Uterus (tissue), 4 donors: ENCODE data around the gene CEACAM4. TPM values are rescaled to one million over a fixed set of nuclear protein-coding genes. Genes with fewer than 3 reads are reported as not detected.
"Not testable (repeated sequence)": the region's sequence is repeated elsewhere in the genome, so short reads cannot be mapped to it uniquely, and the experiment has no call there.

ENCODE experiments used
- DNase-seq, 2 donors: peaks; one replicate each; pipeline ENCODE4 v3.0.0-alpha.2; 2019 to 2020
- H3K27ac ChIP-seq, 2 donors: fragments of 200-600 bp; sonication (generic); 1 replicate in 1 of 2; 2 replicates in 1 of 2; pipeline ENCODE4 v1.5.1; 2016 to 2018
- H3K27me3 ChIP-seq, 2 donors: fragments of 200-600 bp; sonication (generic); one replicate each; pipeline ENCODE4 v1.5.1; 2018 to 2019; ENCODE audit warnings: control low read depth in 1 of 2
- H3K36me3 ChIP-seq, 2 donors: fragments of 200-600 bp; sonication (generic); one replicate each; pipeline ENCODE4 v1.5.1; 2019; ENCODE audit warnings: control low read depth in 1 of 2
- H3K4me1 ChIP-seq, 2 donors: fragments of 200-600 bp; sonication (generic); one replicate each; pipeline ENCODE4 v1.5.1; 2018 to 2019; ENCODE audit warnings: control low read depth in 1 of 2
- H3K4me3 ChIP-seq, 2 donors: fragments of 200-600 bp; sonication (generic); 1 replicate in 1 of 2; 2 replicates in 1 of 2; pipeline ENCODE4 v1.5.1; 2018 to 2019; ENCODE audit warnings: mild to moderate bottlenecking in 1 of 2
- H3K9me3 ChIP-seq, 2 donors: fragments of 200-600 bp; sonication (generic); one replicate each; pipeline ENCODE4 v1.5.1; 2019; ENCODE audit warnings: control low read depth in 1 of 2
- POLR2A ChIP-seq, 2 donors: fragments of 450-650 bp; IDR thresholded peaks; one replicate each; pipeline ENCODE4 v1.6.1; 2016; ENCODE audit warnings: antibody characterized with exemption in 2 of 2, mild to moderate bottlenecking in 1 of 2, moderate library complexity in 1 of 2
- intact Hi-C: fragments of 100-400 bp; cut with DNase I; formaldehyde crosslinking; loops from one replicate; pipeline ENCODE4 v1.15.1; 2023; ENCODE audit warnings: low total_unique reads
- total RNA-seq, 4 donors: library from RNA; depleted of rRNA in 3 of 4; stranded (reverse); fragments of >200 nt in 3 of 4; gene quantifications; one replicate each; pipeline versions ENCODE4 v1.1.0 to v1.2.4, GENCODE V29; 2014 to 2023
- TF ChIP-seq, protein P1 (sequence below), 4 experiments: fragments of 200-600 bp in 2 of 4; fragments of 450-650 bp in 2 of 4; sonication (generic) in 2 of 4; IDR thresholded peaks; one replicate each; pipeline ENCODE4 v1.5.1; 2016 to 2019; ENCODE audit warnings: antibody characterized with exemption in 4 of 4, mild to moderate bottlenecking in 2 of 4, moderate library complexity in 1 of 4
- donor health status: DM: yes; HTN: yes; CAD: no.

Gene CEACAM4
- total RNA-seq, 4 donors from 2014 or later: 0.26 to 0.61 TPM; not detected in 2

- intact Hi-C loops: no loop called here
- Histone ChIP-seq H3K4me3 (no peak overlapping the region), H3K27ac (no peak overlapping the region), H3K36me3 (no peaks in the 10 kb centered on the region), H3K9me3 (no peaks in the 10 kb centered on the region), H3K27me3 (no peaks in the 10 kb centered on the region), H3K4me1 (no peaks in the 10 kb centered on the region)
- no peak for DNase-seq
- TF ChIP-seq, protein P1, sequence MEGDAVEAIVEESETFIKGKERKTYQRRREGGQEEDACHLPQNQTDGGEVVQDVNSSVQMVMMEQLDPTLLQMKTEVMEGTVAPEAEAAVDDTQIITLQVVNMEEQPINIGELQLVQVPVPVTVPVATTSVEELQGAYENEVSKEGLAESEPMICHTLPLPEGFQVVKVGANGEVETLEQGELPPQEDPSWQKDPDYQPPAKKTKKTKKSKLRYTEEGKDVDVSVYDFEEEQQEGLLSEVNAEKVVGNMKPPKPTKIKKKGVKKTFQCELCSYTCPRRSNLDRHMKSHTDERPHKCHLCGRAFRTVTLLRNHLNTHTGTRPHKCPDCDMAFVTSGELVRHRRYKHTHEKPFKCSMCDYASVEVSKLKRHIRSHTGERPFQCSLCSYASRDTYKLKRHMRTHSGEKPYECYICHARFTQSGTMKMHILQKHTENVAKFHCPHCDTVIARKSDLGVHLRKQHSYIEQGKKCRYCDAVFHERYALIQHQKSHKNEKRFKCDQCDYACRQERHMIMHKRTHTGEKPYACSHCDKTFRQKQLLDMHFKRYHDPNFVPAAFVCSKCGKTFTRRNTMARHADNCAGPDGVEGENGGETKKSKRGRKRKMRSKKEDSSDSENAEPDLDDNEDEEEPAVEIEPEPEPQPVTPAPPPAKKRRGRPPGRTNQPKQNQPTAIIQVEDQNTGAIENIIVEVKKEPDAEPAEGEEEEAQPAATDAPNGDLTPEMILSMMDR (IDR thresholded peaks at IDR 0.05): no peak
- TF ChIP-seq POLR2A (IDR thresholded peaks at IDR 0.05): no peak
Measured at GRCh38 chr19:41586064-41586463, 40.8 kb downstream of the CEACAM4 start.

DNA sequence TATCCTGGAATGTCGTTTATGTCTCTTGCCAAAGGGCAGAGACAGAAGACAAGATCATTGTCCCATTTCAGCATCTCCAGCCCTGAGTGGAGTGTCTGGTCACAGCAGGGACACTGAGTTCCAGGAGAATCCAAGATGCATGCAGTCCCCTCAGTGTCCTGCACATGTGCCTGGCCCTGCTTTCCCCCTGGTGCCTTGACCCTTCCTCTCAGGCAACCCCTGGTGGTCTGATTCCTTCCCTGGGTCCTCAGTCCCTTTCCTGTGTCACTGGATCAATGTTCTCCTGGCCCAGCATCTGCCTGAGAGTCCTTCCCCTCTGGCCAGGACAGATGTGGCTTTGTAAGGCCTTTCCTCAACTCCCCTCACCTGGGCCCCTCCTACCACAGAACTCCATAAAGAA lies 41.9 kb downstream of the CEACAM4 start:
- no peaks in the 10 kb centered on the region for H3K4me1 ChIP-seq
- TF ChIP-seq, protein P1 (IDR thresholded peaks at IDR 0.05): no peak
- no peak for TF ChIP-seq POLR2A (IDR thresholded peaks at IDR 0.05)
- no peak for DNase-seq
- no peak overlapping the region for H3K4me3 ChIP-seq
- no peaks in the 10 kb centered on the region for H3K27me3 ChIP-seq
- intact Hi-C loops: no loop called here
- H3K27ac ChIP-seq: no peak overlapping the region
- no peaks in the 10 kb centered on the region for H3K9me3 ChIP-seq
- H3K36me3 ChIP-seq: no peaks in the 10 kb centered on the region

DNA sequence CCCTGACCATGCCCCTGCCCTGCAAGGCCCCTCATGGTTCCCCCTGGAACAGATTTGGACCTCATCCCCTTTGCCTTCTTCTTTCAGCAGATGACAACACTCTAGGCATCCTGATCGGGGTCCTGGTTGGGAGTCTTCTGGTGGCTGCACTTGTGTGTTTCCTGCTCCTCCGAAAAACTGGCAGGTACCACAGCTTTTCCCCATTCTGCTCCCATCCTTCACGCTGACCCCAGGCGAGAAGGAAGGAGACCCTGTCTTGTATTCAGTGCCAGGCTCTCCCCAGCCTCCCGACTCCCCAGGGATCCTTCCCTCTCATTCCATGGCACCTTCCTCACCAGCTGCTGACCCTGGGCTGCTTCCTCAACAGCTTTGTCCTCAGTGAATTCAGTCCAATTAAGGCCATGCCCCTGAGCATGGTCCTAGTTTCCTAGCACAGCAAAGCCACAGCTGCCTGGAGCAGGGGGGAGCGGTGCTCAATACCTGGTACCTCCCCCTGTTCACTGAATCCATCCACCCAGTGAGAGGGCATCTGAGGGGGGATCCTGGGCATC lies 42.5 kb downstream of the CEACAM4 start:
- H3K4me1 ChIP-seq: no peaks in the 10 kb centered on the region
- DNase-seq: no peak
- no peak overlapping the region for H3K4me3 ChIP-seq
- H3K27ac ChIP-seq: no peak overlapping the region
- H3K9me3 ChIP-seq: no peaks in the 10 kb centered on the region
- H3K27me3 ChIP-seq: no peaks in the 10 kb centered on the region
- H3K36me3 ChIP-seq: no peaks in the 10 kb centered on the region
- TF ChIP-seq, protein P1 (IDR thresholded peaks at IDR 0.05): no peak
- TF ChIP-seq POLR2A (IDR thresholded peaks at IDR 0.05): no peak
- intact Hi-C loops: no loop called here

DNA sequence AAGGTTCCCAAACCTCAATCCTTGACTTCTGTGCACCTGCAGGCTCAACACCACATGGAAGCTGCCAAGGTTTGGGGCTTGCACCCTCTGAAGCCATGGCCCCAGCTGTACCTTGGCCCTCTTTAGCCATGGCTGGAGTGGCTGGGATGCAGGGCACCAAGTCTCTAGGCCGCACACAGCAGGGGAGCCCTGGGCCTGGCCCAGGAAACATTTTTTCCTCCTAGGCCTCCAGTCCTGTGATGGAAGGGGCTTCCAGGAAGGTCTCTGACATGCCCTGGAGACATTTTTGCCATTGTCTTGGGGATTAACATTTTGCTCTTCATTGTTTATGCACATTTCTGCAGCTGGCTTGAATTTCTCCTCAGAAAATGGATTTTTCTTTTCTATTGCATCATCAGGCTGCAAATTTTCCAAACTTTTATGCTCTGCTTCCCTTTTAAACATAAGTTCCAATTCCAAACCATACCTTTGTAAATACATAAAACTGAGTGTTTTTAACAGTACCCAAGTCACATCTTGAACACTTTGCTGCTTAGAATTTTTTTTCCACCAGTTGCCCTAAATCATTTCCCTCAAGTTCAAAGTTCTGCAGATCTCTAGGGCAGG lies 44.2 kb downstream of the CEACAM4 start:
- H3K27ac ChIP-seq, intact Hi-C loops, H3K4me3 ChIP-seq, H3K27me3 ChIP-seq, H3K36me3 ChIP-seq, DNase-seq, H3K4me1 ChIP-seq, H3K9me3 ChIP-seq: not testable (repeated sequence)

DNA sequence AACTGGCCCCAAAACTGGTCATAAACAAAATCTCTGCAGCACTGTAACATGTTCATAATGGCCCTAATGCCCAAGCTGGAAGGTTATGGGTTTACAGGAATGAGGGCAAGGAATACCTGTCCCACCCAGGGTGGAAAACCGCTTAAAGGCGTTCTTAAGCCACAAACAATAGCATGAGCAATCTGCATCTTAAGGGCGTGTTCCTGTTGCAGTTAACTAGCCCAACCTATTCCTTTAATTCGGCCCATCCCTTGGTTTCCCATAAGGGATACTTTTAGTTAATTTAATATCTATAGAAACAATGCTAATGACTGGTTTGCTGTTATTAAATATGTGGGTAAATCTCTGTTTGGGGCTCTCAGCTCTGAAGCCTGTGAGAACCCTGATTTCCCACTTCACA lies 45.8 kb downstream of the CEACAM4 start:
- DNase-seq, H3K27me3 ChIP-seq, intact Hi-C loops, H3K27ac ChIP-seq, H3K36me3 ChIP-seq, H3K9me3 ChIP-seq, H3K4me1 ChIP-seq, H3K4me3 ChIP-seq: not testable (repeated sequence)

GRCh38 chr19:41578886-41579285 lies 48.0 kb downstream of the CEACAM4 start:
- no peak for TF ChIP-seq POLR2A (IDR thresholded peaks at IDR 0.05)
- TF ChIP-seq, protein P1 (IDR thresholded peaks at IDR 0.05): no peak
- H3K36me3 ChIP-seq: no peaks in the 10 kb centered on the region
- no peak overlapping the region for H3K27ac ChIP-seq
- no peaks in the 10 kb centered on the region for H3K27me3 ChIP-seq
- no peaks in the 10 kb centered on the region for H3K4me1 ChIP-seq
- H3K4me3 ChIP-seq: no peak overlapping the region
- no peaks in the 10 kb centered on the region for H3K9me3 ChIP-seq
- DNase-seq: no peak
- intact Hi-C loops: no loop called here
